Ovary (tissue), 3 donors: Measurements from ENCODE around the gene CEMP1.

Experiments
- CTCF ChIP-seq, 3 donors: fragments of 450-650 bp in 2 of 3; fragments of 200-600 bp in 1 of 3; IDR thresholded peaks; one replicate each; pipeline versions ENCODE4 v1.5.1 to v1.8.0; 2016 to 2022; ENCODE audit warnings: antibody characterized with exemption in 3 of 3, mild to moderate bottlenecking in 1 of 3
- EP300 ChIP-seq: sonication (generic); formaldehyde crosslinking; IDR thresholded peaks from one replicate; pipeline ENCODE4 v1.6.1; 2017; ENCODE audit warnings: antibody characterized with exemption
- POLR2A ChIP-seq: fragments of 450-650 bp; IDR thresholded peaks from one replicate; pipeline ENCODE4 v1.6.1; 2017; ENCODE audit warnings: antibody characterized with exemption, mild to moderate bottlenecking, moderate library complexity
- donor health status: DM: no; HTN: no; CAD: no.

- TF ChIP-seq CTCF (IDR thresholded peaks at IDR 0.05) (no peak), POLR2A (no peak), EP300 (no peak)
Observed at GRCh38 chr16:2518823-2519710, 12.1 kb downstream of the CEMP1 start.
